ENCODE data around the gene F12.

DNA sequence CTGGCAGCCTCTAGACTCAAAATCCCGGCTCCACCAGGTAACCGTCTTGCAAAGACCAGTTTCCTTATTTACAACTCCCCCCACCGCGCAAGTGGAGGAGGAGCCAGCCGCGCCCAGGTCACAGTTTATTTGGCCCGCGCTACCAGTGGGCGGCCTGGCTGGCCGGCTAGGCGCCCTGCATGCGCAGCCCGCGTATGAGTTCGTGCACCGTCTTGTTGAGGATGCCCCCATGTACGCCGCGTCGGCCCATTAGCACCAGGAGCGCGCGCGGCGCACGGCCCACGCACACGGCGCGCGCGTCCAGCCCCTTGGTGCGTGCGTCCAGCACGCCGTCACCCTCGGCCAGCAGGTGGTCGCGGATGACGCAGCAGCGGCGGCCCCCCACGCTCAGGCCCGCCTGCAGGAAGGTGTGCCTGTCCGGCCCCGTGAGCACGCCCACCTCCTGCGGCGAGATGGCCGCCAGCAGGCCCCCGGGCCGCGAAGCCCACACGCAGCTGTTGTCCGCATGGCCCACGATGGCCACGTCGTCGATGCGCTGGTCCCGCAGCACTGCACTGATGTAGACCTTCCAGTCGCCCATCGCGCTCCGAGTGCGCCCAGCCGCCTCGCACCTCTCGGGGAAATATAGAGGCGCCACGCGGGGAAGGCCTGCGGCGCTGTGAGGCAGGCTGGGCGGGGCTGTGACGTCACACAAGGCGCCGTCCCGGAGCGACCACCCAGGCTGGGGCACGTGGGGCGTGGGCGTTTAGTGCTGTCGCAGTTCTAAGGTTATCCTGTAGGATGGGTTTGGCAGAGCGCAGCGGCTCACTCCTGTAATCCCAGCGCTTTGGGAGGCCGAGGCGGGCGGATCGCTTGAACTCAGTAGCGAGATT is 9.1 kb downstream of the F12 start, which contains the start of gene PFN3:
- TF ChIP-seq YY1 (tag by site-specific recombination; IDR thresholded peaks at IDR 0.05) (no peak), ZBTB20 (tag by site-specific recombination; IDR thresholded peaks at IDR 0.05) (no peak), ZNF19 (tag by site-specific recombination; IDR thresholded peaks at IDR 0.05; ENCODE audit: low read depth) (no peak), ZNF561 (tag by site-specific recombination; IDR thresholded peaks at IDR 0.05; ENCODE audit: borderline replicate concordance) (no peak), TRIM28 (IDR thresholded peaks at IDR 0.05; ENCODE audit: borderline replicate concordance, low read length) (no peak), ZNF621 (tag by site-specific recombination; IDR thresholded peaks at IDR 0.05) (no peak), ZNF184 (tag by site-specific recombination; IDR thresholded peaks at IDR 0.05) (no peak), ZEB2 (tag by site-specific recombination; IDR thresholded peaks at IDR 0.05) (no peak)
- TF ChIP-seq, protein P1, sequence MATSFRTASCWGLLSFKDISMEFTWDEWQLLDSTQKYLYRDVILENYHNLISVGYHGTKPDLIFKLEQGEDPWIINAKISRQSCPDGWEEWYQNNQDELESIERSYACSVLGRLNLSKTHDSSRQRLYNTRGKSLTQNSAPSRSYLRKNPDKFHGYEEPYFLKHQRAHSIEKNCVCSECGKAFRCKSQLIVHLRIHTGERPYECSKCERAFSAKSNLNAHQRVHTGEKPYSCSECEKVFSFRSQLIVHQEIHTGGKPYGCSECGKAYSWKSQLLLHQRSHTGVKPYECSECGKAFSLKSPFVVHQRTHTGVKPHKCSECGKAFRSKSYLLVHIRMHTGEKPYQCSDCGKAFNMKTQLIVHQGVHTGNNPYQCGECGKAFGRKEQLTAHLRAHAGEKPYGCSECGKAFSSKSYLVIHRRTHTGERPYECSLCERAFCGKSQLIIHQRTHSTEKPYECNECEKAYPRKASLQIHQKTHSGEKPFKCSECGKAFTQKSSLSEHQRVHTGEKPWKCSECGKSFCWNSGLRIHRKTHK (tag by site-specific recombination; IDR thresholded peaks at IDR 0.05) = no peak

Measured in HEK293 (cell line).